GM19467 (cell line): ENCODE results near the gene AFF1.

Experiments
- ATAC-seq: cut with Tn5 transposase; IDR thresholded peaks from one replicate; pipeline ENCODE4 v1.9.1; 2021; ENCODE audit warnings: mild to moderate bottlenecking, moderate library complexity; ENCODE audit not compliant: unreplicated experiment

The AFF1 gene

GRCh38 chr4:87108142-87108546 lies 173.3 kb downstream of the AFF1 start:
- ATAC-seq, result no peak

GRCh38 chr4:87109121-87109520 lies 174.3 kb downstream of the AFF1 start:
- no peak for ATAC-seq

GRCh38 chr4:87109945-87110344 lies 175.1 kb downstream of the AFF1 start:
- no peak for ATAC-seq

- ATAC-seq, result no peak
These were observed 177.3 kb downstream of the AFF1 start for GRCh38 chr4:87112063-87112462.

GRCh38 chr4:87114245-87115062 lies 179.6 kb downstream of the AFF1 start:
- no peak for ATAC-seq

GRCh38 chr4:87116231-87116630 lies 181.4 kb downstream of the AFF1 start:
- no peak for ATAC-seq

- no peak for ATAC-seq
These were observed 182.4 kb downstream of the AFF1 start for GRCh38 chr4:87117051-87117731.

- ATAC-seq, result no peak
These were observed 182.9 kb downstream of the AFF1 start for GRCh38 chr4:87117732-87118075.

- ATAC-seq, result no peak
These were observed 183.6 kb downstream of the AFF1 start for GRCh38 chr4:87118421-87118820.

GRCh38 chr4:87118826-87119225 lies 184.0 kb downstream of the AFF1 start:
- no peak for ATAC-seq

- ATAC-seq, result no peak
These were observed 185.2 kb downstream of the AFF1 start for GRCh38 chr4:87120010-87120409.

- no peak for ATAC-seq
These were observed 185.8 kb downstream of the AFF1 start for GRCh38 chr4:87120411-87121162.

GRCh38 chr4:87121341-87122065 lies 186.7 kb downstream of the AFF1 start:
- no peak for ATAC-seq

- ATAC-seq, result no peak
These were observed 187.4 kb downstream of the AFF1 start for GRCh38 chr4:87122252-87122651.

- ATAC-seq, result no peak
These were observed 191.2 kb downstream of the AFF1 start for GRCh38 chr4:87126056-87126455.

- ATAC-seq, result no peak
These were observed 193.3 kb downstream of the AFF1 start for GRCh38 chr4:87128006-87128705.

GRCh38 chr4:87129681-87130080 lies 194.9 kb downstream of the AFF1 start:
- ATAC-seq, result no peak

- no peak for ATAC-seq
These were observed 196.3 kb downstream of the AFF1 start for GRCh38 chr4:87130985-87131703.

- no peak for ATAC-seq
These were observed 197.2 kb downstream of the AFF1 start for GRCh38 chr4:87132035-87132434.

GRCh38 chr4:87133183-87133582 lies 198.4 kb downstream of the AFF1 start:
- no peak for ATAC-seq
